Stomach (tissue), 9 donors: ENCODE measurements around the gene MDFIC. TPM values are rescaled to one million over a fixed set of nuclear protein-coding genes. Genes with fewer than 3 reads are reported as not detected.

Experiments used
- DNase-seq, 2 donors: peaks; one replicate each; pipeline versions ENCODE4 v3.0.0 to v3.0.0-alpha.2; 2013 to 2019
- H3K27ac ChIP-seq, 5 donors: fragments of 200-600 bp in 4 of 5; sonication (generic) in 4 of 5; one replicate each; pipeline ENCODE4 v1.5.1; 2013 to 2019; ENCODE audit warnings: mild to moderate bottlenecking in 1 of 5, moderate library complexity in 1 of 5
- H3K27me3 ChIP-seq, 3 donors: fragments of 200-600 bp; sonication (generic); one replicate each; pipeline ENCODE4 v1.5.1; 2017 to 2019; ENCODE audit warnings: mixed run types in 1 of 3
- H3K36me3 ChIP-seq, 4 donors: fragments of 200-600 bp; sonication (generic); 1 replicate in 3 of 4; 2 replicates in 1 of 4; pipeline ENCODE4 v1.5.1; 2016 to 2019
- H3K4me1 ChIP-seq, 4 donors: fragments of 200-600 bp; sonication (generic); one replicate each; pipeline ENCODE4 v1.5.1; 2016 to 2019
- H3K4me3 ChIP-seq, 4 donors: fragments of 200-600 bp; sonication (generic) in 3 of 4; one replicate each; pipeline ENCODE4 v1.5.1; 2016 to 2019; ENCODE audit warnings: mild to moderate bottlenecking in 1 of 4
- H3K9me3 ChIP-seq, 4 donors: fragments of 200-600 bp; sonication (generic); one replicate each; pipeline ENCODE4 v1.5.1; 2016 to 2019
- CTCF ChIP-seq, 7 experiments: fragments of 450-650 bp in 4 of 7; fragments of 200-600 bp in 3 of 7; sonication (generic) in 3 of 7; IDR thresholded peaks; one replicate each; pipeline ENCODE4 v1.5.1; 2016 to 2019; ENCODE audit warnings: antibody characterized with exemption in 7 of 7, control low read depth in 2 of 7, mild to moderate bottlenecking in 1 of 7
- EP300 ChIP-seq: sonication (generic); formaldehyde crosslinking; IDR thresholded peaks from one replicate; pipeline ENCODE4 v1.6.1; 2017; ENCODE audit warnings: antibody characterized with exemption
- POLR2A ChIP-seq, 4 donors: fragments of 450-650 bp; IDR thresholded peaks; one replicate each; pipeline ENCODE4 v1.6.1; 2016; ENCODE audit warnings: antibody characterized with exemption in 4 of 4, control low read depth in 2 of 4, mild to moderate bottlenecking in 1 of 4, moderate library complexity in 1 of 4
- POLR2AphosphoS5 ChIP-seq, 3 donors: sonication (generic); formaldehyde crosslinking; IDR thresholded peaks; one replicate each; pipeline ENCODE4 v1.6.1; 2016; ENCODE audit warnings: antibody characterized with exemption in 3 of 3
- WGBS, 5 donors: extraction: QIAGEN DNeasy Blood & Tissue Kit in 3 of 5; methylation state at CpG; one replicate each; pipeline versions ENCODE4 v1.1.5 to v1.1.7; 2013 to 2018; 5-methylcytosine and 5-hydroxymethylcytosine counted together
- intact Hi-C: fragments of 100-400 bp; cut with DNase I; formaldehyde crosslinking; loops from one replicate; pipeline ENCODE4 v1.15.1; 2023; ENCODE audit warnings: low total_unique reads
- polyA plus RNA-seq, 3 donors: library from polyadenylated mRNA; stranded (reverse); fragments of 200-250 nt; gene quantifications; one replicate each; pipeline ENCODE4 v1.2.3, GENCODE V29; 2013
- total RNA-seq, 5 donors: library from RNA; depleted of rRNA; stranded (reverse); fragments of >200 nt; gene quantifications; one replicate each; pipeline versions ENCODE4 v1.1.0 to v1.2.3, GENCODE V29; 2014 to 2016
- donor health status: healthy with polysubstance abuse.
- donor health status: Bipolar disorder and iron deficiency.
- donor health status: healthy.

MDFIC gene
- total and polyA plus RNA-seq, 8 donors = 6.9 to 39.8 (median 8.6) TPM

GRCh38 chr7:114921631-114922025 is 266 bp upstream of the MDFIC start:
- Histone ChIP-seq H3K27ac (peak overlapping the region; percentile 83 to 92 (median 87)), H3K36me3 (no peaks in the 10 kb centered on the region), H3K27me3 (no peaks in the 10 kb centered on the region), H3K4me3 (peak overlapping the region; percentile 65 to 76 (median 70)), H3K4me1 (peaks cover 0 to 35% (median 18%) of the 10 kb centered on the region in 4 donors), H3K9me3 (no peaks in the 10 kb centered on the region)
- 20 to 41% (median 29%) methylated on average over 15 of the region's 15 CpGs for WGBS, 5 donors
- no peak for DNase-seq
- TF ChIP-seq EP300 (no peak), POLR2A (IDR thresholded peaks at IDR 0.05) (no peak), CTCF (IDR thresholded peaks at IDR 0.05) (no peak), POLR2AphosphoS5 (IDR thresholded peaks at IDR 0.05) (no peak)
- intact Hi-C loops = no loop called here

- TF ChIP-seq EP300 = no peak
- no peak for TF ChIP-seq CTCF (IDR thresholded peaks at IDR 0.05)
- peak in 1 of 3 donors; percentile 17 for TF ChIP-seq POLR2AphosphoS5 (IDR thresholded peaks at IDR 0.05)
- no peak for TF ChIP-seq POLR2A (IDR thresholded peaks at IDR 0.05)
- no peaks in the 10 kb centered on the region for H3K9me3 ChIP-seq
- H3K4me3 ChIP-seq = peak overlapping the region; percentile 65 to 76 (median 70)
- 0 to 1% (median 1%) methylated on average over 22 to 51 of the region's 51 CpGs for WGBS, 5 donors
- peaks cover 0 to 35% (median 20%) of the 10 kb centered on the region in 4 donors for H3K4me1 ChIP-seq
- intact Hi-C loops = no loop called here
- H3K27ac ChIP-seq = peak overlapping the region; percentile 83 to 92 (median 87)
- H3K36me3 ChIP-seq = no peaks in the 10 kb centered on the region
- H3K27me3 ChIP-seq = no peaks in the 10 kb centered on the region
- peak; percentile 31 to 82 for DNase-seq
These were observed 933 bp downstream of the MDFIC start for GRCh38 chr7:114922652-114923402.

- DNase-seq = no peak
- Histone ChIP-seq H3K4me1 (peaks cover 0 to 35% (median 20%) of the 10 kb centered on the region in 4 donors), H3K4me3 (peak overlapping the region; percentile 65 to 76 (median 70)), H3K27me3 (no peaks in the 10 kb centered on the region), H3K9me3 (no peaks in the 10 kb centered on the region), H3K36me3 (no peaks in the 10 kb centered on the region), H3K27ac (peak overlapping the region; percentile 83 to 92 (median 87))
- TF ChIP-seq CTCF (IDR thresholded peaks at IDR 0.05) (no peak), POLR2A (IDR thresholded peaks at IDR 0.05) (no peak), POLR2AphosphoS5 (IDR thresholded peaks at IDR 0.05) (no peak), EP300 (no peak)
- WGBS, 5 donors = 3 to 9% (median 5%) methylated on average over 4 of the region's 4 CpGs
- intact Hi-C loops = no loop called here
These were observed 1.5 kb downstream of the MDFIC start for GRCh38 chr7:114923403-114923713.

- peaks cover 0 to 35% (median 20%) of the 10 kb centered on the region in 4 donors for H3K4me1 ChIP-seq
- no peaks in the 10 kb centered on the region for H3K27me3 ChIP-seq
- no peak for DNase-seq
- intact Hi-C loops = no loop called here
- H3K27ac ChIP-seq = peak overlapping the region in 4 of 5 donors; percentile 87 to 92 (median 87)
- peak overlapping the region in 2 of 4 donors; percentile 65 to 68 for H3K4me3 ChIP-seq
- 59 to 75% (median 70%) methylated on average over 4 of the region's 4 CpGs for WGBS, 5 donors
- TF ChIP-seq CTCF (IDR thresholded peaks at IDR 0.05) (no peak), EP300 (no peak), POLR2A (IDR thresholded peaks at IDR 0.05) (no peak), POLR2AphosphoS5 (IDR thresholded peaks at IDR 0.05) (no peak)
- H3K36me3 ChIP-seq = no peaks in the 10 kb centered on the region
- no peaks in the 10 kb centered on the region for H3K9me3 ChIP-seq
These were observed 2.3 kb downstream of the MDFIC start for GRCh38 chr7:114924038-114924712.
